Stomach (tissue), 9 donors: ENCODE results near the gene HOXD13. TPM values are rescaled to one million over a fixed set of nuclear protein-coding genes. Genes with fewer than 3 reads are reported as not detected.

ENCODE experiments used
- DNase-seq, 2 donors: peaks; one replicate each; pipeline versions ENCODE4 v3.0.0 to v3.0.0-alpha.2; 2013 to 2019
- H3K27ac ChIP-seq, 5 donors: fragments of 200-600 bp in 4 of 5; sonication (generic) in 4 of 5; one replicate each; pipeline ENCODE4 v1.5.1; 2013 to 2019; ENCODE audit warnings: mild to moderate bottlenecking in 1 of 5, moderate library complexity in 1 of 5
- H3K27me3 ChIP-seq, 3 donors: fragments of 200-600 bp; sonication (generic); one replicate each; pipeline ENCODE4 v1.5.1; 2017 to 2019; ENCODE audit warnings: mixed run types in 1 of 3
- H3K36me3 ChIP-seq, 4 donors: fragments of 200-600 bp; sonication (generic); 1 replicate in 3 of 4; 2 replicates in 1 of 4; pipeline ENCODE4 v1.5.1; 2016 to 2019
- H3K4me1 ChIP-seq, 4 donors: fragments of 200-600 bp; sonication (generic); one replicate each; pipeline ENCODE4 v1.5.1; 2016 to 2019
- H3K4me3 ChIP-seq, 4 donors: fragments of 200-600 bp; sonication (generic) in 3 of 4; one replicate each; pipeline ENCODE4 v1.5.1; 2016 to 2019; ENCODE audit warnings: mild to moderate bottlenecking in 1 of 4
- H3K9me3 ChIP-seq, 4 donors: fragments of 200-600 bp; sonication (generic); one replicate each; pipeline ENCODE4 v1.5.1; 2016 to 2019
- EP300 ChIP-seq: sonication (generic); formaldehyde crosslinking; IDR thresholded peaks from one replicate; pipeline ENCODE4 v1.6.1; 2017; ENCODE audit warnings: antibody characterized with exemption
- POLR2A ChIP-seq, 4 donors: fragments of 450-650 bp; IDR thresholded peaks; one replicate each; pipeline ENCODE4 v1.6.1; 2016; ENCODE audit warnings: antibody characterized with exemption in 4 of 4, control low read depth in 2 of 4, mild to moderate bottlenecking in 1 of 4, moderate library complexity in 1 of 4
- POLR2AphosphoS5 ChIP-seq, 3 donors: sonication (generic); formaldehyde crosslinking; IDR thresholded peaks; one replicate each; pipeline ENCODE4 v1.6.1; 2016; ENCODE audit warnings: antibody characterized with exemption in 3 of 3
- WGBS, 5 donors: extraction: QIAGEN DNeasy Blood & Tissue Kit in 3 of 5; methylation state at CpG; one replicate each; pipeline versions ENCODE4 v1.1.5 to v1.1.7; 2013 to 2018; 5-methylcytosine and 5-hydroxymethylcytosine counted together
- intact Hi-C: fragments of 100-400 bp; cut with DNase I; formaldehyde crosslinking; loops from one replicate; pipeline ENCODE4 v1.15.1; 2023; ENCODE audit warnings: low total_unique reads
- polyA plus RNA-seq, 3 donors: library from polyadenylated mRNA; stranded (reverse); fragments of 200-250 nt; gene quantifications; one replicate each; pipeline ENCODE4 v1.2.3, GENCODE V29; 2013
- total RNA-seq, 5 donors: library from RNA; depleted of rRNA; stranded (reverse); fragments of >200 nt; gene quantifications; one replicate each; pipeline versions ENCODE4 v1.1.0 to v1.2.3, GENCODE V29; 2014 to 2016
- TF ChIP-seq, protein P1 (sequence below), 7 experiments: fragments of 450-650 bp in 4 of 7; fragments of 200-600 bp in 3 of 7; sonication (generic) in 3 of 7; IDR thresholded peaks; one replicate each; pipeline ENCODE4 v1.5.1; 2016 to 2019; ENCODE audit warnings: antibody characterized with exemption in 7 of 7, control low read depth in 2 of 7, mild to moderate bottlenecking in 1 of 7
- donor health status: healthy with polysubstance abuse.
- donor health status: Bipolar disorder and iron deficiency.
- donor health status: healthy.

Gene HOXD13
- total and polyA plus RNA-seq, 8 donors, result not detected

DNA sequence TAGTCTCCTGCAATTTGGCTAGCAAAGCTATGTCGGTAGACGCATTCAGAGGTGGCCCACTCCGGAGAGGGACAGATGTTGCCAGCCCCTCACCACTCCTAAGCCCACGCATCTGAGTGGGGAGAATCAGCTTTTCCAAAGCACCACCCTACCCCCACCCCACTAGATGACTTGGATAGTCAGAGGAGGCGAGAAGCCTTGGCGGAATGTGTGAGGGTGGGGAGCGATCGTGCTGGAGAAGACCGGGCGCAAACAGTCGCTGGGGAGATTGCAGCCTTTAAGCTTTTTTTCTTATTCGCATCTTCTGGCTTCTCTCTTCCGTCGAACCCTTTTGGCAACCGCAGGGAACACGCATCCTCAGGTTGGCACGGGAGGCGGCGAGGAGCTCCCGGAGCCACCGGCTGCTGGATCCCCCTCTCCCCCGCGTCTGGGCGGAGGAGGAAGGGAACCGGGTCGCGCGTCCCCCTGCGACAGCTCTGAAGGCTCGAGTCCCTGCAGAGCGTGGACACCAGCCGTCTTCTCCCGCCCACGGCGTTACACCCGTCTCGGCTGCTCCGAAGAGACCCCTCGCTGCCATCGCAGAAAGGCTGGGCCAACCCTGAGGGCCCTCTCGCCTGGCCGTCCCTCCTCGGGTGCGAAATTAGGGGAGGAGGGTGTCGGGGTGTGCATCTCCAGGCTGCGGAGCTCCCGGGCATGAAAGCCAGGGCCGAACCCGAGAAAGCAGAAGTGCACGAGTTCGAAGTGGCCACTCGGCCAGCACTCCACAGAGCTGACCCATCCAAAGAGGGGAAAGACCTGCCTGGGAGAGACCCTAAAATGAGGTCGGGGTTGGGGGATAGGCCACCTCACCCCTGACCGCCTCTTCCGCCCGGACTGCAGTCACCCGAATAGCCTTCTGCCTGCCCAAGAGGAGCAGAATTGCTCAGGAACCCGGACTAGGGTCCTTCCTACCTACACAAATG, 20.9 kb upstream of the HOXD13 start:
- Histone ChIP-seq H3K27ac (no peak overlapping the region), H3K4me3 (no peak overlapping the region), H3K27me3 (peaks cover 41 to 100% (median 100%) of the 10 kb centered on the region in 3 donors), H3K4me1 (peaks cover 20 to 40% (median 25%) of the 10 kb centered on the region in 4 donors), H3K36me3 (no peaks in the 10 kb centered on the region), H3K9me3 (peaks cover 0 to 10% (median 2%) of the 10 kb centered on the region in 4 donors)
- TF ChIP-seq POLR2AphosphoS5 (IDR thresholded peaks at IDR 0.05), result no peak
- TF ChIP-seq, protein P1, sequence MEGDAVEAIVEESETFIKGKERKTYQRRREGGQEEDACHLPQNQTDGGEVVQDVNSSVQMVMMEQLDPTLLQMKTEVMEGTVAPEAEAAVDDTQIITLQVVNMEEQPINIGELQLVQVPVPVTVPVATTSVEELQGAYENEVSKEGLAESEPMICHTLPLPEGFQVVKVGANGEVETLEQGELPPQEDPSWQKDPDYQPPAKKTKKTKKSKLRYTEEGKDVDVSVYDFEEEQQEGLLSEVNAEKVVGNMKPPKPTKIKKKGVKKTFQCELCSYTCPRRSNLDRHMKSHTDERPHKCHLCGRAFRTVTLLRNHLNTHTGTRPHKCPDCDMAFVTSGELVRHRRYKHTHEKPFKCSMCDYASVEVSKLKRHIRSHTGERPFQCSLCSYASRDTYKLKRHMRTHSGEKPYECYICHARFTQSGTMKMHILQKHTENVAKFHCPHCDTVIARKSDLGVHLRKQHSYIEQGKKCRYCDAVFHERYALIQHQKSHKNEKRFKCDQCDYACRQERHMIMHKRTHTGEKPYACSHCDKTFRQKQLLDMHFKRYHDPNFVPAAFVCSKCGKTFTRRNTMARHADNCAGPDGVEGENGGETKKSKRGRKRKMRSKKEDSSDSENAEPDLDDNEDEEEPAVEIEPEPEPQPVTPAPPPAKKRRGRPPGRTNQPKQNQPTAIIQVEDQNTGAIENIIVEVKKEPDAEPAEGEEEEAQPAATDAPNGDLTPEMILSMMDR (IDR thresholded peaks at IDR 0.05), result no peak
- no peak for TF ChIP-seq EP300
- TF ChIP-seq POLR2A (IDR thresholded peaks at IDR 0.05), result no peak
- 6 to 16% (median 8%) methylated on average over 19 to 58 of the region's 58 CpGs for WGBS, 5 donors
- intact Hi-C loops, result no loop called here
- DNase-seq, result no peak

DNA sequence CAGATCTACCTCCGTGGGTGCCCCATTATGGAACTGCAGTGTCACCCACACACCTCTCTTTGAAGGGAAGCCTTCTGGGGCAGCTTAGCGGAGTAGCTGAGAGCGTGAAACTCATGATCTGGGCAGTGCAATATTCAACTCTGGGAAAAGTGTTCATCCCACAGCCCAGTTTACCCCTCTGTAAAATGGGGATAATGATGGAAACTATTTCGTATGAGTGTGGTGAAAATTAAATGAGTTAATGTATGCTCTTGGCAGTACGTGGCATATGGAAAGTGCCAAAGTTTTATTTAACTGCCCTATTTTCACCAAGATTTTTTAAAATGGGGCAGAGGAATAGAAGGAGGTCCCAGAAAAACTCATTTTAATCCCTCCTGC, 20.2 kb upstream of the HOXD13 start:
- Histone ChIP-seq H3K27ac (no peak overlapping the region), H3K27me3 (peaks cover 40 to 100% (median 100%) of the 10 kb centered on the region in 3 donors), H3K4me1 (peaks cover 15 to 33% (median 20%) of the 10 kb centered on the region in 4 donors), H3K4me3 (no peak overlapping the region), H3K36me3 (no peaks in the 10 kb centered on the region), H3K9me3 (peaks cover 0 to 12% (median 2%) of the 10 kb centered on the region in 4 donors)
- DNase-seq, result no peak
- intact Hi-C loops, result no loop called here
- TF ChIP-seq EP300 (no peak), POLR2A (IDR thresholded peaks at IDR 0.05) (no peak), POLR2AphosphoS5 (IDR thresholded peaks at IDR 0.05) (no peak)
- TF ChIP-seq, protein P1 (IDR thresholded peaks at IDR 0.05), result no peak
- WGBS, 5 donors, result 14 to 31% (median 27%) methylated on average over 5 of the region's 5 CpGs

GRCh38 chr2:176072951-176073904, 19.3 kb upstream of the HOXD13 start:
- peaks cover 5 to 23% (median 10%) of the 10 kb centered on the region in 4 donors for H3K4me1 ChIP-seq
- intact Hi-C loops, result no loop called here
- no peak overlapping the region for H3K27ac ChIP-seq
- TF ChIP-seq POLR2A (IDR thresholded peaks at IDR 0.05), result no peak
- H3K36me3 ChIP-seq, result no peaks in the 10 kb centered on the region
- WGBS, 5 donors, result 3 to 8% (median 5%) methylated on average over 20 to 29 of the region's 29 CpGs
- H3K9me3 ChIP-seq, result peaks cover 0 to 12% (median 2%) of the 10 kb centered on the region in 4 donors
- peaks cover 32 to 100% (median 100%) of the 10 kb centered on the region in 3 donors for H3K27me3 ChIP-seq
- no peak overlapping the region for H3K4me3 ChIP-seq
- no peak for DNase-seq

GRCh38 chr2:176074919-176075425, 17.5 kb upstream of the HOXD13 start:
- H3K27me3 ChIP-seq, result peaks cover 42 to 100% (median 100%) of the 10 kb centered on the region in 3 donors
- peaks cover 0 to 12% (median 6%) of the 10 kb centered on the region in 4 donors for H3K9me3 ChIP-seq
- no peak overlapping the region for H3K27ac ChIP-seq
- no peaks in the 10 kb centered on the region for H3K36me3 ChIP-seq
- intact Hi-C loops, result no loop called here
- no peak for DNase-seq
- no peak overlapping the region for H3K4me3 ChIP-seq
- H3K4me1 ChIP-seq, result peaks cover 4 to 27% (median 14%) of the 10 kb centered on the region in 4 donors
- TF ChIP-seq POLR2AphosphoS5 (IDR thresholded peaks at IDR 0.05) (no peak), EP300 (no peak), POLR2A (IDR thresholded peaks at IDR 0.05) (no peak)
- TF ChIP-seq, protein P1 (IDR thresholded peaks at IDR 0.05), result no peak
- WGBS, 5 donors, result 16 to 22% (median 18%) methylated on average over 7 of the region's 7 CpGs
